Measurements from ENCODE around the gene ATG10. TPM values are rescaled to one million over a fixed set of nuclear protein-coding genes. Genes with fewer than 3 reads are reported as not detected.

ATG10 gene
- total and polyA plus RNA-seq, 2 of the 13 experiments (the other 11 are each of a cell fraction or from before 2014, with no cell fraction given), result 2.0 to 5.7 TPM

- in situ Hi-C loops (cut with HindIII; ENCODE audit: extremely low pct_ligation_motif_present, low pct_unique_long_range_greater_than_20kb) (no loop called here), intact Hi-C loops (cut with micrococcal nuclease; ENCODE audit: unreplicated experiment) (loop anchor here (2.0 kb wide), 1 partner anchor 48 kb away; no protein-coding TSS in a partner anchor)
- POLR2A ChIA-PET, result no interaction called here
- 3% methylated on average over 1 of the region's 1 CpG for WGBS (ENCODE audit: low lambda C conversion rate)
- H3K4me1 ChIP-seq (ENCODE audit: insufficient read depth, low read length), result peaks cover 27% of the 10 kb centered on the region
- DNase-seq (ENCODE audit: low spot score) (peak; percentile 80), ATAC-seq (peak; percentile 96), FAIRE-seq (peak; percentile 58)
- BruUV-seq (replicated peaks), result no TSS peak
- no peak overlapping the region for H2AFZ ChIP-seq (ENCODE audit: low read length)
- H3K36me3 ChIP-seq (replicated peaks in 1 of 2; ENCODE audit: control insufficient read depth in 1 of 2, insufficient read depth in 2 of 2, low read length in 2 of 2), result no peaks in the 10 kb centered on the region
- H3K79me2 ChIP-seq (ENCODE audit: insufficient read depth, low read length), result no peaks in the 10 kb centered on the region
- no peaks in the 10 kb centered on the region for H3K27me3 ChIP-seq (ENCODE audit: control insufficient read depth in 1 of 2, insufficient read depth in 2 of 2, low read length in 2 of 2)
- no peaks in the 10 kb centered on the region for H4K20me1 ChIP-seq (ENCODE audit: insufficient read depth, low read length)
- H3K9me3 ChIP-seq (ENCODE audit: low read length), result no peaks in the 10 kb centered on the region; the same call in 1 of the 2 replicates
- no peak overlapping the region; a peak in 1 of 6 replicates for H3K4me3 ChIP-seq (replicated peaks in 1 of 3; ENCODE audit: insufficient read depth in 1 of 3, low read depth in 2 of 3, low read length in 3 of 3)
- CTCF ChIA-PET (ENCODE audit: low intra/inter-chr PET ratio, low total read pairs), result no interaction called here
- no peak overlapping the region for H3K9ac ChIP-seq (ENCODE audit: insufficient read depth, low read depth, low read length)
- H3K27ac ChIP-seq (ENCODE audit: extremely low read length, insufficient read depth, low read length), result peak overlapping the region; percentile 30
- peak overlapping the region; percentile 64 for H3K4me2 ChIP-seq (ENCODE audit: low read depth, low read length)
- TF ChIP-seq IRF2 (CRISPR knock-in tag; IDR thresholded peaks at IDR 0.05) (0 out of 2 replicates have a peak, but pooled peaks have one; percentile 64), RAD51 (IDR thresholded peaks at IDR 0.05; ENCODE audit: borderline replicate concordance) (no peak), ZSCAN25 (CRISPR knock-in tag; IDR thresholded peaks at IDR 0.05) (no peak), ZNF501 (CRISPR knock-in tag; IDR thresholded peaks at IDR 0.05) (no peak), ZNF563 (CRISPR knock-in tag; IDR thresholded peaks at IDR 0.05) (no peak), IRX3 (CRISPR knock-in tag; IDR thresholded peaks at IDR 0.05; ENCODE audit: borderline replicate concordance, low read depth) (no peak), NFRKB (IDR thresholded peaks at IDR 0.05) (no peak), IKZF1 (IDR thresholded peaks at IDR 0.05) (no peak), KDM3A (CRISPR knock-in tag; IDR thresholded peaks at IDR 0.05; ENCODE audit: low read depth) (no peak), ZNF512B (CRISPR knock-in tag; IDR thresholded peaks at IDR 0.05; ENCODE audit: borderline replicate concordance) (no peak), ATF3 (CRISPR knock-in tag; IDR thresholded peaks at IDR 0.05) (no peak), FOSL1 (CRISPR knock-in tag; IDR thresholded peaks at IDR 0.05; ENCODE audit: borderline replicate concordance) (no peak), ZNF704 (CRISPR knock-in tag; IDR thresholded peaks at IDR 0.05; ENCODE audit: borderline replicate concordance) (no peak), NFKB2 (CRISPR knock-in tag; IDR thresholded peaks at IDR 0.05; ENCODE audit: borderline replicate concordance) (no peak), NFYC (CRISPR knock-in tag; IDR thresholded peaks at IDR 0.05) (no peak), GATA4 (IDR thresholded peaks at IDR 0.05; ENCODE audit: borderline replicate concordance, low read depth) (no peak)
- TF ChIP-seq, protein P1, sequence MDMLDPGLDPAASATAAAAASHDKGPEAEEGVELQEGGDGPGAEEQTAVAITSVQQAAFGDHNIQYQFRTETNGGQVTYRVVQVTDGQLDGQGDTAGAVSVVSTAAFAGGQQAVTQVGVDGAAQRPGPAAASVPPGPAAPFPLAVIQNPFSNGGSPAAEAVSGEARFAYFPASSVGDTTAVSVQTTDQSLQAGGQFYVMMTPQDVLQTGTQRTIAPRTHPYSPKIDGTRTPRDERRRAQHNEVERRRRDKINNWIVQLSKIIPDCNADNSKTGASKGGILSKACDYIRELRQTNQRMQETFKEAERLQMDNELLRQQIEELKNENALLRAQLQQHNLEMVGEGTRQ (IDR thresholded peaks at IDR 0.05; ENCODE audit: low read depth, low read length), result no peak
- TF ChIP-seq, protein P1 (CRISPR knock-in tag; IDR thresholded peaks at IDR 0.05; ENCODE audit: borderline replicate concordance), result no peak
- TF ChIP-seq, protein P2, sequence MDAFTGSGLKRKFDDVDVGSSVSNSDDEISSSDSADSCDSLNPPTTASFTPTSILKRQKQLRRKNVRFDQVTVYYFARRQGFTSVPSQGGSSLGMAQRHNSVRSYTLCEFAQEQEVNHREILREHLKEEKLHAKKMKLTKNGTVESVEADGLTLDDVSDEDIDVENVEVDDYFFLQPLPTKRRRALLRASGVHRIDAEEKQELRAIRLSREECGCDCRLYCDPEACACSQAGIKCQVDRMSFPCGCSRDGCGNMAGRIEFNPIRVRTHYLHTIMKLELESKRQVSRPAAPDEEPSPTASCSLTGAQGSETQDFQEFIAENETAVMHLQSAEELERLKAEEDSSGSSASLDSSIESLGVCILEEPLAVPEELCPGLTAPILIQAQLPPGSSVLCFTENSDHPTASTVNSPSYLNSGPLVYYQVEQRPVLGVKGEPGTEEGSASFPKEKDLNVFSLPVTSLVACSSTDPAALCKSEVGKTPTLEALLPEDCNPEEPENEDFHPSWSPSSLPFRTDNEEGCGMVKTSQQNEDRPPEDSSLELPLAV (CRISPR knock-in tag; conservative IDR thresholded peaks at IDR 0.05; ENCODE audit: low read depth), result no peak
Measured at GRCh38 chr5:82018462-82018861, 46.6 kb downstream of the ATG10 start.
